HG02798 (cell line): ENCODE results near the gene NAV2.
A peak's percentile ranks its signal among the peaks of the same experiment; 100 is the strongest.

Source experiments
- ATAC-seq: cut with Tn5 transposase; IDR thresholded peaks from one replicate; pipeline ENCODE4 v1.9.1; 2021; ENCODE audit warnings: mild to moderate bottlenecking; ENCODE audit not compliant: unreplicated experiment, poor library complexity

The NAV2 gene

GRCh38 chr11:19712281-19713195 is at the start of gene NAV2:
Gene NAV2, plus strand, starts transcription at chr11:19712837. Its CDS starts 859 bp downstream, at chr11:19713696.
- peak; percentile 100 for ATAC-seq

GRCh38 chr11:19663206-19663605 is 49.4 kb upstream of the NAV2 start:
- ATAC-seq: no peak

- ATAC-seq: no peak
These were observed 47.6 kb upstream of the NAV2 start for GRCh38 chr11:19664886-19665548.

- no peak for ATAC-seq
These were observed 45.7 kb upstream of the NAV2 start for GRCh38 chr11:19666951-19667350.

- ATAC-seq: no peak
These were observed 43.1 kb upstream of the NAV2 start for GRCh38 chr11:19669511-19669910.

- ATAC-seq: no peak
These were observed 42.4 kb upstream of the NAV2 start for GRCh38 chr11:19670030-19670791.

- no peak for ATAC-seq
These were observed 39.9 kb upstream of the NAV2 start for GRCh38 chr11:19672586-19673206.

GRCh38 chr11:19673924-19674729 is 38.5 kb upstream of the NAV2 start:
- ATAC-seq: no peak

GRCh38 chr11:19674836-19675235 is 37.8 kb upstream of the NAV2 start:
- ATAC-seq: no peak

- ATAC-seq: no peak
These were observed 37.2 kb upstream of the NAV2 start for GRCh38 chr11:19675397-19675796.

GRCh38 chr11:19676475-19677380 is 35.9 kb upstream of the NAV2 start:
- no peak for ATAC-seq

- ATAC-seq: no peak
These were observed 35.1 kb upstream of the NAV2 start for GRCh38 chr11:19677381-19678080.

GRCh38 chr11:19679952-19680828 is 32.4 kb upstream of the NAV2 start:
- ATAC-seq: no peak

GRCh38 chr11:19680829-19681368 is 31.7 kb upstream of the NAV2 start:
- no peak for ATAC-seq

- no peak for ATAC-seq
These were observed 29.4 kb upstream of the NAV2 start for GRCh38 chr11:19683141-19683805.

- ATAC-seq: no peak
These were observed 28.7 kb upstream of the NAV2 start for GRCh38 chr11:19683862-19684491.
